Jurkat, Clone E6-1 (cell line): Measurements from ENCODE around the gene HOXB6. TPM values are rescaled to one million over a fixed set of nuclear protein-coding genes. Genes with fewer than 3 reads are reported as not detected.

Source experiments
- DNase-seq: peaks from one replicate; pipeline ENCODE4 v3.0.0-alpha.2; 2011; ENCODE audit warnings: low read depth, low spot score
- H3K4me3 ChIP-seq: 2 replicates; pipeline ENCODE4 v1.5.1; 2011; ENCODE audit warnings: mild to moderate bottlenecking, low read length, control low read depth, moderate library complexity
- polyA plus RNA-seq: library from polyadenylated mRNA; unstranded; fragments of >200 nt; gene quantifications from one replicate; pipeline ENCODE4 v1.2.1, GENCODE V29; 2012; ENCODE audit warnings: missing spikeins; ENCODE audit not compliant: insufficient read length, insufficient read depth

The HOXB6 gene
- not detected for polyA plus RNA-seq

DNA sequence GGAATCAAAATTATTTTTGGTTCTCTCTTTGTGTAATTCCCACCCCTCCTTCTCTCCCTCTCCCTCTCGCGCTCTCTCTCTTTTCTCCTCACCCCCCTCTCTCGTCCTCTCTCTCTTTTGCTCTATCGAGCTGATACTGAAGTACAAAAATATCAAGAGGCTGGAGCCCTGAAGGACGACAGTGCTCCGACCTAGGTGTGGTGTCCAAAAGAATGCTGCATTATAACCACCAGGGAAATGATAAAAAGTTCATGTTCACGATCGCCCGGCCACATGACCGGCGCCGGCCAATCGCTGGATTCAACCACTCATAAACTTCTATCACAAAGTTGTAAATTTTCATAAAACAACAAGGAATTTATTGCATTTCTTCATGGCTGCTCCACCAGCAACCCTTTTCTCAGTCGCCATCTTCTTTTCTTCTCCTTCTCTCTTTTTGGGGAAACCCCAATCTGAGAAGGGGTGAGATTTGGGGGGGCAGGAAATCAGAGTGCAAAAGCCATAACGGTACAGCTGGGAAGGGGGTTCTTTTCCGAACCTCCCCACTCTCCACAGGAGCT, at the start of gene HOXB6:
HOXB6 (minus strand) TSS at position 217 of the 560 bp plus-strand sequence. CDS start 6,836 bp downstream, outside the sequence.
- no peak within 1 kb of the TSS for H3K4me3 ChIP-seq
- DNase-seq, result no peak

DNA sequence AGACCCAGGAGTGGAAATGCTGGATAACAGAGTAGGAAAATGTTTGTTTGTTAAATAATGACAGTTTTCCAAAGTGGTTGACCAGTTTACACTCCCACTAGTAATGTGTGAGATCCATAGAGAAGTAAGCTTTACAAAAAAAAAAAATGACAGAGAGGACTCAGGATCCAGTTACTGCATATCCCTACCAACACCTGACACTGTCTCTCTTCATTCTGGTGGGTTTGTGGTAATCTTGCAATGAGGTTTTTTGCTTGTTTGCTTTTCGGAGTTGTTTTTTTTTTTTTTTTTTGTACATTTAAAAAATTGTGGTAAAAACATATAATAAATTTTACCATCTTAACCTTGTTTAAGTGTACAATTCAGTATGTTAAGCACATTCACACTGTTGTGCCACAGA, 45.0 kb upstream of the HOXB6 start:
- no peak for DNase-seq
- H3K4me3 ChIP-seq, result no peak overlapping the region

DNA sequence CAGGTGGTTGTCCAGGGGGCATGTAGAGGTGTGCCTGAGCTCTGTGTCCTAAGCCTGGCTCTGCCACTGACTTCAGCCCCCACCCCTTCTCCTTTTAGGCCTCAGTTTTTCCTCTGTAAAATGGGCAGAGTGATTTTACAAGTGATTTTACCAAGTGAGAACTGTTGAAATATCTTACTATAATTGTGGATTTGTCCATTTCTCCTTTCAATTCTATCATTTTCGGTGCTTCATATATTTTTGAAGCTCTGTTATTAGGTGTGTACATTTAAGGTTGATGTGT, 43.1 kb upstream of the HOXB6 start:
- no peak for DNase-seq
- H3K4me3 ChIP-seq, result no peak overlapping the region

DNA sequence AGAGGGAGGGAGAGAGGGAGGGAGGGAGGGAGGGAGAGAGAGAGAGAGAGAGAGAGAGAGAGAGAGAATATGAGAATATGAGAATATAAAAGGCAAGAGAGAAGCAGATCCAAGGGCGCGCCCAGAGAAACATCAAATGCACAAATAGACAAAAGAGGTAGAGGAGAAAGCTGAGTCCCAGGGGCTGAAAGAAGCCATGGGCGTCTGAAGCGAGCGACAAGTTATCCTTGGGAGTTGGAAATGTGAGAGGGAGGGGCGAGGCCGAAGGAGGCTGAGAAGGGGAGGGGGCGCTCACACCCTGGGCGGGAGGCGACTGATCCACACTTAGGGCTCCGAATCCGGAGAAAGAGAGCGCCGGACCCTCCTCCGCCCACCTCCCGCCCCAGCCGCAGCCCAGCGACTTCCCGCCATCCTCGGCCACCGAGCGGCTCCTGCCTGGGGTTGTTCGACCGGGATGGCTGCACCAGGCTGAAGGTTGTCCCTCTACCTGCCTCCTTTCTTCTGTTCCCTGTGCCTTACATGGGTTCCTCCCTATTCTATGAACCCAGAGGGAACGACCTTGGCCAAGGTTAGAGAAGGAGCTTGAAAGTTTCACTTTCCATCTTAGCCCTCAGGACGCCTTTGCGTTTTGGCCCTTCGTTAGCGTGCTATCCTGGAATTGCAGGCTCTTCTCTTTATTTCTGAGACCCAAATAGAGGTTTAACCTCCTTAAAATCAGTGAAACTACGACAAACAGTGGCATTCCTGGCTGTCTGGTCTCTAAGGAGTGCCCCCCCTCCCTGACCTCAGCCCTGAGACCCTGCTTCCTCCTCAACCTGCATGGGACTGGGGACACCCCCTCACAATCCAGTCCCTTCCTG, 42.5 kb upstream of the HOXB6 start:
- H3K4me3 ChIP-seq, result no peak overlapping the region
- no peak for DNase-seq

DNA sequence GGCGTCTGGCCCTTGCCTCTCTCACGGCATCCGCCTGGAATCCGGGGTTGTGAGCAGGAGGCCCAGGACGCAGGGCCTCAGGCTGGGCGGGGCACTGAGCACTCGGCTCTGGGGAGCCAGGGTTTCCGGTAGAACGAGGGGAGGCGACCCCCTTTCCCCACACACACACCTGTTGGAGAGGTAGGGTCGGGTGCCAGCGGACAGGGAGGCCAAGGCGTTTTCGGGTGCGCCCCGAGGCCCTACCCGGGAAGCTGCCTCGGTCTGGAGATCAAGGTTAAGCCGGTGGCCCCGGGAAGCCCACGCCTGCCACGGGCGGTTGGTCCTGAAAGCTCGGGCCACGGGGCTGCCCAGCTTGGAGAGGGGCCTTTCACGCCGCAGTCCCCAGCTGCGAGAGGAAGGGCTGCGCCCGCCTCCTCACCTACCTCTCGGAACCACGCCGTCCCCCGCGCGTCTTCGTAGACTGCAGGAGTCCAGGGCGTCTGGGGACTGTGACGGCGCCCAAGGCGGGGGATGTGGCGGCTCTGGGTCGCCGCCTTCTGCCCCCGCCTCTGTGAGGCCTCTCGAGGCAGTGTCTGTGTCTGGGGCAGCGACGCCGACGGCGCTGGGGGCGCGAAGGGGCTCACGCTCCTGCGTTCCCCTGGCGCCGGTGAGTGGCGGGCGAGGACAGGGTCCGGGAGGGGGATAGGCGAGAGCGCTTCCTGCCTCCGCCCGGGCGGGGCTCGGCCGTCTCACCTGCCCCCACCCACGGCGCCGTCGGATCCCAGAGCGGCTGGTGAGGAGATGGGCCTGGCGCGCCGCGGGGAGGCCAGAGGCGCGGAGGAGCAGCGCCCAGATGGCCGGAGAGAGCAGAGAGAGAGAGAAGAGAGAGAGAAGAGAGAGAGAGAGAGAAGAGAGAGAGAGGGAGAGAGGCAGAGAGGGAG, 41.7 kb upstream of the HOXB6 start:
- DNase-seq, result no peak
- no peak overlapping the region for H3K4me3 ChIP-seq

DNA sequence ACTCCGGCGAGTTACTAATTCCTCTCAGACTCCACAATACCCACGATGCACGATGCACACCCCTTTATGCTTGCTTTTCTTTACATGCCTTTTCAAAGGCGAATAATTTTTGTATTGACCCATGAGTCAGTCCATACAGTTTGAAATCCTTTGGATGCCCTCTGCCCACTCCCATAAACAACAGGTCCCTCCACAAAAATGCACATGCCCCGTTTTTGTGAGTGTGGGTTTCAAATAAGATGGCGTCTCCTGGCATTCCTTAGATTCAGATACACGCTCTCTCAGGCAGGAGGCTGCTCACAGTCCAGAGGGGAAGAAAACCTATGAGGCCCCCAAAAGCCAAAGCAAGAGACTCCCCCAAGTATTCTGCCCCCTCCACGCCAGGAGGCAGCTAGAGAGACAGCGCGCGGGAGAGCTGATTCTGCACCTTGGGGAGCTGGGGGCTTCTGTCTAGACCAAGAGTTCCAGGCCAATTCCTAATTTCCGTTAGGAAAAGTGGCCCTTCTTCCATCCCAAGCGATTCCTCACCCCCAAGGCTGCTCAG, 40.9 kb upstream of the HOXB6 start:
- no peak overlapping the region for H3K4me3 ChIP-seq
- DNase-seq, result no peak

DNA sequence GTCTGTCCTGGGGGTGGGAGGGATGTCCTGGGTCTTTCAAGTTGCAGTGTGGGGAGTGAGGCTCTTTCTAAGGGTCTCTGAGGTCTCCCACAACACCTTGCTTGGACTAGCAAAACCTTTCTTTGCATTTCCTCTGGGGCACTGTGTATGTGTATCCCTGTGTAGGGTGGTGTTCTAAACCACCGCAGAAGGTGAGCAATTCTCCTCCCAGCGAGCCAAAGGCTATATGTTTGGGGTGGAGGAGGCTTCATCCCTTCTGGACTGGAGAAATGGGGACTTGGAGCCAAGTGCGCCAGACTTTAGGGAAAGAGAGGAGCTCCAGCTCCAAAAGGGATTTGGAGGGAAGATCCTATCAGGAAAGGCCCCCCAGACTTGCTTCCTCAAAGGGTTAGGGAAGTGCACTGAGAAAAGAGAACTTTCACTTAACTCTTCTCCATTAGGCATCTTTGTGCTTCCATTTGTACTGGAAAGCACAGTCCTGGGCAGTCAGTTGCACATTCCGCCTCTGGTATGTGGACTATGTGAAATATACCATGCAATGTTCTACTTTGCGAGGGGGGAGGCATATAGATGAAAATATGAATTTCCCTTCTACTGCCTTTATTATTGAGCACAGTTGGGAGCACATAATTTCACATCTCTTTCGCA, 40.2 kb upstream of the HOXB6 start:
- no peak overlapping the region for H3K4me3 ChIP-seq

DNA sequence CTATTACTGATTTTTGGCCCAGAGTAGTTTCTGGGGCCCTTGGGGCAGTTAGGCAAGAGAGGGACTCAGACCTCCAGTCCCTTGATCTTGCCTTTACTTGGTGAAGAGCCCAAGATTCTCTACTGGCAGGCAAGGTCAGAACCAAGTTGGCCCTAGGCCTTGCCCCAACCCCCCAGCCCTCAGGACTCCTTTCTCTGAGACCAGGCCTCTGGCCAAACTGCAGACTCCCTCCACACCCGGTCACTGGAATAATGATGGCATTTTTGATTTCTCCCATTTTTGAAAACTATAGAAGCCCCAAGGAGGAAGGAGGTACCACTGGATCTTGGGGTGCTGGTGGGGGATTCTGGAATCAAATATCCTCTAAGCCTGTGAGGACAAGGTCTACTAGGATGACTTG, 39.4 kb upstream of the HOXB6 start:
- no peak overlapping the region for H3K4me3 ChIP-seq
- no peak for DNase-seq

More for the DNA sequence above, 40.2 kb upstream of the HOXB6 start:
- DNase-seq, result no peak

DNA sequence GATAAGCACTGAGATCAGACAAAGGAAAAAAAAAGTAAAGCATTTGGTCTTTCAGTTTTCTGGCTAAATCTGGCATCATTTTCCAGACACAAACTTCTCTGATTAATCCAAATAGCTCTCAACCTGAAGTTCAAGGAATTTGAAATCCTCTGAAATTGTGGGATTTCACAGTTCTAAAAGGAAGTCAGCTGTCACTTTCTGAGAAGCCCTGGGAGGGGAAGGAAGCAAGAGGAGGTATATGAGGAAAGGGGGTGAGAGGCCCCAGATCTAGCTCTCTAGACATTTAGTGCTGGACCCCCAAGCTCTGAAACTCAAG, 38.9 kb upstream of the HOXB6 start:
- no peak for DNase-seq
- no peak overlapping the region for H3K4me3 ChIP-seq

DNA sequence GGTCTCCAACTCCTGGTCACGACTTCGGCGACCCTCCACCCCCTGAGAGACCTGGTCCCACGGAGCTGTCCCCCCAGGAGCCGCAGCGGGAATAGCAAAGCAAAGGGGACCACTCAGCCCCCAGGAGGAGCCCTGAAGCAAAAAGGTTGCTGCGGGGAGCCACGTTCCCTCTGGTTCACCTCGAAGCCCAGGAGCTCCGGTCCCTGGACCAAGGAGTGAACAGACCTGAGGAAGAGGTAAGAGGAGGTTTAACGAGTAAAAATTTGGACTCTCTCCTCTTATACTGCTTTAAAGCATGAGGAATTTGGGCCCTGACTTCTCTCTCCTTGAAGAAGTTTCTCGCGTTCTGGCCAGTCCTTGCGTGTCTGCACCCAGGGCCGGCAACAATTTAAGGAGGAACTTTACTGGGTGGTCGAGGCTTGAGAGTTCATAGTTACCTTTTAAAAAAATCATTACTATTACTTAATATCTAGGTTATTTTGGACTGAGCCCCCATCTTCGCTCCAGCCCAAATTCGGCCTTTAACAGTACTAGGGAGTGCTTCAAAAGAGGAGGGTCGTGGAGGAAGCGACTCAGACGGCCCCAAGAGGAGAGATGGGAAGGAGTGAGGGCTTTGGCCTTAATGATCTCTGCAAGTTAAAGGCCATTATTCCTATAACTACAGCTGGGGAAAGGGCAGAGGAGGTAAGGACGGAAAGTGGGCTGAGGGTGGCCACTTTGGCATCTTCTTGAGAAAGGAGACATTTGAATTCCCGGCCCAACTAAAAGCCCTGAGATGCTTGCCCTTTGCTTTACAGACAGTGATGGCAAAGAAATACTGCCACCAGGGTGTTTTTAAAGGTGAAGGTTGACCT, 38.3 kb upstream of the HOXB6 start:
- DNase-seq, result no peak
- no peak overlapping the region for H3K4me3 ChIP-seq

DNA sequence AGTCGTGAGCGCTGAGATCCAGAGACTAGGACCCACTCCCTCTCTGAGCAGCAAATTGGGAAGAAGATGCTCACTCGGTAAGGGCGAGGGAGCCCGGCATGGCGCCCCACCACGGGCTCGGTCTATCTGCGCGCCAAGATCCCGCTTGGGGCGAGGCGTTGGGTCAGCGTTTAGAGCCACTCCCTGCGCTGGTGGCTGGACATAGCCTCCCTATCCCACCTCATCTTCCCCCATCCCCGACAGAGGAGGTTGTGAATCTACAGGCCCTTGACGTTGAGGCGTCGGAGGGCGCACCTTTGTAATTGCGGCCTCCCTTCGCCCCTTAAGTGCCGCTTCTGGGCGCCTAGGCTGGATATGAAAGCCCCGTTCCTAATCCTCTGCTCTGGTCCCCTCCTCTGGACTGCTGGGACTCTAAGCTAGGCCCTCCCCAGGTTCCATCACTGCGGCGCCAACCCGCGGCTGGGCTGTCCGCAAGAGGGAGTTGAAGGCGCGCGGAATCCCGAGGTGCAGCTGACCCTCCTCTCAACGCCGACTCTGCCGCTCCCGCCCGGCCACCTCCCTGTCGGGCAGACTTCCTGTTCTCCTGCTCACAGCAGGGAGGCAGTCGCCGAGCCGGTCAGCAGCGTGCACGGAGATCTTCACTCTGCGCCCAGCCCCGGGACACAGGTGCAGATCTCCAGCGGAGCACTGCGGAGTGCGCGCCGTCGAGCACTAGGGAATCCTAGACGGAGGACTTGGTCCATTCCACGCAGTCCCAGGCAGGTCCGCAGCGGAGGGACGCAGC, 37.5 kb upstream of the HOXB6 start:
- DNase-seq, result no peak
- H3K4me3 ChIP-seq, result no peak overlapping the region

DNA sequence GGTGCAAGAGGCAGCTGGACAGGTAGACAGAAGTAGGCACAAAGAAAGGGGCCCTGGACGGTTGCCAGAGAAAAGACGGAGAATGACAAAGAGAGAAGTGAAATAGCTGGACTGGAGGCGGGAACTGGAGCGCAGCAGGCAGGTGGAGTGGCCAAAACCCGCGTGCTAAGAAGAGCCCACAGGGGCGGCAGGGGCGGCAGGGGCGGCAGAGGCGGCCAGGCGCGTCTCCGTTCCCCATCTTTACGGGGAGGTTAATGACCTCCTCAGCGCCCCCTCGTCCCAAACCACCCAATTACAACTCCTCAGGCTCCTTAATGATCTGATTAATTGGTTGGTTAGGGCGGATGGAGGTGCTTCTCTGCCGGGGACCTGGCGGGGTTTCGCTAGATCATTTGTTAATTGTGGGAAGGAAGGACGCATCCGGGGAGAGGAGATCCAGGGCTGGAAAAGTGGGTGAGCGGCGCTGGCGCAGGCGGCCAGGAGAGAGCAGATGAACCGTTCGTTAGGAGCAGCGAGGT, 36.8 kb upstream of the HOXB6 start:
- H3K4me3 ChIP-seq, result no peak overlapping the region
- DNase-seq, result no peak

DNA sequence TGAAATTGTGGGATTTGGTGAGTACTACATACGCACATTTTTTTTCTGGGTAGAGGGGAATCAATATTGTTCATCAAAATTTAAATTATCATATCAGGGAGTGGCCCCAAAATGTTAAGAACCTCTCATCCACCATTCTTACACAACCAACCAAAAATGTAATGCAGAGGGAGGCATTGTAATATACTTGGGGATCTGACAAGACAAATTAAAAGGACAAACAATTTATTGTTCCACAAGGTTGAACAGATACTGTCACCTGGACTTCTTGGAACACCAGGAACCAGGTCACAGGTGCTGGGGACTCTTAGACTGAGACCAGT, 36.0 kb upstream of the HOXB6 start:
- H3K4me3 ChIP-seq, result no peak overlapping the region
- no peak for DNase-seq

DNA sequence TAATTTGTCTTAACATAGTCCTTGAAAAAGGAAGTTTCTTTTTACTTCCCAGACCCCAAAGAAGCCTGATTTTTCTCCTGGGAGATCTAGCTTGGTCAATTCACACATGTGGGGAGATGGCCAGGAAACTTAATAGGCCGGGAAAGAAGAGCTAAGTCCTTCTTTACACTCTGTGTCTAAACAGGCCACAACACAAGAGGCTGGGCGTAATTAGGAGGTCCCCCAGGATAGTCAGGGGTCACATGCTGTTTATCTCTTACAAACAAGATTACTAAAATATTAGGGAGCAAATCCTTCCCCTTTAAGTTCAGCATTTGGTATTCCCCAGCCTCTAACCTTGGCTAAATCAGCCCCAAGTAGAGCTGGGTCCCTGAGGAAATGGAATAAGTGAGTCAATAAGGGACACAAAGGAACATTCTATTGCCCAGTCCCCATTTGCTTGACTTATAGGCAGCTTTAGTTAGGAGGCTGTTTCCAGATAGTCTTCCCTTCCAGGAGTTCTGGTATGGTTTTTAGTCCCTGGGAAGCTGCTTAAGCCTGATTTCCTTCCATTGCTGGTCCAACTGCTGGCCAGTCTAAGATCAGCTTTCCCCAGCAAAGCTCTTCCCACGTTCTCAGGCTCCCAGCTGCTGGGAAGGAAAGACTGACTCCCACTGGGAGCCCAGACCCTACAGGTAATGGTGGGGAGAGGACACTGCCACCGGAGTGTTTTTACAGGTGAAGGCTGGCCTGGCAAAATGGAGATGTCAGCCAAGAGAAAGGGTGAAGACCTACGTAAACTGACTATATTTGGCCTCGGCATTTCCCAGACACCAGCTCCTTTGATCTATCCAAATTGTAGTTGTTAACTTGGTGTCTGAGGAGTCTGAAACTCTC, 35.4 kb upstream of the HOXB6 start:
- DNase-seq, result no peak

DNA sequence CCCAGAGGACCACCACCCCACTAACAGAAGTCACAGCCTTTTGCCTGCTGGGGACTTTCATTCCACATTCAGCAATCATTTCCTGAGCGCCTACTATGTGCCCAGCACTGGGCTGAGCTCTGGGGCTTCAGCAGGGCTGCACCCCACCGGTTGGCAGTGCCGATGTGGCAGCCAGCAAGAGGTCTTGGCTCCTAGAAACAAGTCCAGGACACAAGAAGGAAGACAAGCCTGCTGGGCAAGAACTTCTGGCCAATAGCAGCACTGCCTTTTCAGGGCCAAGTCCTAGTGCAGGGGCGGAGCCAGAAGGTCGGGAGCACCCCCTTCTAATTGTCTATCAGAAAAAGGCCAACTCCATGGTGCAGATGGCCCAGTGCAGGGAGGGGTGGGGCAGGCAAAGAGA, 34.4 kb upstream of the HOXB6 start:
- H3K4me3 ChIP-seq, result no peak overlapping the region
- no peak for DNase-seq

More for the DNA sequence above, 35.4 kb upstream of the HOXB6 start:
- H3K4me3 ChIP-seq, result no peak overlapping the region

DNA sequence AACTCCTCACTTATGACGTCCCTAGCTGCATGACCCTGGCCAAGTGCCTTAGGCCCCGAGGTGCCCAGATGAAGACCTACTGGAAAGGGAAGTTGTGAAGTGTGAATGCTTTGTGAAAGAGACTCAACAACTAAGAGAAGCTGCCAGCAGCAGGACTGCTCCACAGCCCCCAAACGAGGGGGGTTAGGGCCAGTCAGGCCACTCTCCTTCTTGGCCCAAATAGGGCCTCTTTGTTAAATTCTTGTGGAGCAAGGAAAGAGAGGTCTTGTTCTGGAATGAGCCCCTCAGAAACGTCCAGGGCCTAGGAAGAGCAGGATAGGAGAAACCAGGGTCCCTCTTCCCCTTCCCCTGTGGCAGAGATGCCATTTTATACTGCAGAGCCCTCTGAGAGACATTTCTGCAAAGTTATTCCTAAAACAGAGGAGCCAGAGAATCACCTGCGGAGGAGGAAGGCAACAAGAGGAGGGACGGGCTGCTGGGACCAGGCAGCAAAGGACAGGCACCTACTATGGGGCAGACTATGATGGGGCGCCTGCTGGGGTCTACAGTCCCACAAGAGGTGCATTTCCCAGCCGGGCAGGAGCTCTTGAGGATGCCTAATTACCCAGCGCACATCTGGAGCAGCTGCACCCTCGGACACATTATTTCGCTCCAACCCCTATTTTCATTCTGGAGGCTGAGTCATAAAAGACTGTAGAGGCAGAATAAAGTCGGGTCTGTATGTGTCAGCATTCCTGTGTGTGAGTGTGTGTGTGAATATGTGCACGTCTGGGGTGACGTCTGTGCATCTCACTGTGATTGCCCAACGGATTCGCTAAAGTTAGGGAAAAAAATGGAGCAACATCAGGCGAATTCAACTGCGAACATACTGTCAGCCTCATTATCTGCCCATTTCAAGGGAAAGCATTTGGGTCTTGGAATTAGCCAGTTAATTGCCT, 32.8 kb upstream of the HOXB6 start:
- no peak for DNase-seq
- no peak overlapping the region for H3K4me3 ChIP-seq
